A673 (cell line): ENCODE measurements around the gene CAPG. TPM values are rescaled to one million over a fixed set of nuclear protein-coding genes. Genes with fewer than 3 reads are reported as not detected.
"Not testable (repeated sequence)": the region's sequence is repeated elsewhere in the genome, so short reads cannot be mapped to it uniquely, and the experiment has no call there.

Source experiments
- BruUV-seq: library from RNA; stranded (reverse); fragments of 400-500 nt; replicated peaks from 2 replicates; lab custom pipeline; 2021; lab: Mats Ljungman, UMichigan
- CTCF ChIA-PET: fragments of 300-600 bp; sonication (Branson Sonifier 250); formaldehyde crosslinking; loops from one replicate; lab custom pipeline; 2022; ENCODE audit warnings: antibody characterized with exemption; lab: Charles Lee
- POLR2A ChIA-PET: fragments of 300-600 bp; sonication (Branson Sonifier 250); formaldehyde crosslinking; loops from one replicate; lab custom pipeline; 2022; ENCODE audit warnings: antibody characterized with exemption; ENCODE audit not compliant: low non-redundant PET; lab: Charles Lee
- DNase-seq: peaks from one replicate; pipeline ENCODE4 v3.0.0-alpha.2; 2015; ENCODE audit warnings: low spot score
- H3K27ac ChIP-seq: fragments of 200-600 bp; sonication (generic); 2 replicates; pipeline ENCODE4 v1.5.1; 2016; ENCODE audit warnings: mixed run types, low read depth, mild to moderate bottlenecking, mixed read lengths, antibody characterized with exemption, low read length; ENCODE audit not compliant: poor library complexity, severe bottlenecking
- H3K27me3 ChIP-seq: fragments of 200-600 bp; sonication (generic); replicated peaks from 2 replicates; pipeline ENCODE4 v1.6.1; 2017; ENCODE audit warnings: mixed run types, low read depth, mild to moderate bottlenecking, mixed read lengths, antibody characterized with exemption, low read length; ENCODE audit not compliant: insufficient read depth, poor library complexity
- H3K36me3 ChIP-seq: fragments of 200-600 bp; sonication (generic); 2 replicates; pipeline ENCODE4 v1.6.1; 2016; ENCODE audit warnings: mixed run types, mild to moderate bottlenecking, mixed read lengths, antibody characterized with exemption, low read length; ENCODE audit not compliant: insufficient read depth, poor library complexity, severe bottlenecking
- H3K4me1 ChIP-seq: fragments of 200-600 bp; sonication (generic); 2 replicates; pipeline ENCODE4 v1.6.1; 2017; ENCODE audit warnings: mixed run types, mild to moderate bottlenecking, mixed read lengths, antibody characterized with exemption, low read length; ENCODE audit not compliant: insufficient read depth, poor library complexity, severe bottlenecking
- H3K4me3 ChIP-seq: fragments of 200-600 bp; sonication (generic); 2 replicates; pipeline ENCODE4 v1.5.1; 2016; ENCODE audit warnings: low read depth, mixed run types, mild to moderate bottlenecking, mixed read lengths, low read length; ENCODE audit not compliant: poor library complexity, severe bottlenecking
- H3K9me3 ChIP-seq: fragments of 200-600 bp; sonication (generic); 2 replicates; pipeline ENCODE4 v1.6.1; 2016; ENCODE audit warnings: mixed run types, low read depth, mild to moderate bottlenecking, mixed read lengths, antibody characterized with exemption, low read length; ENCODE audit not compliant: poor library complexity, severe bottlenecking
- CTCF ChIP-seq: fragments of 300-800, 200-600 bp; sonication (generic); conservative IDR thresholded peaks from 2 replicates; pipeline ENCODE4 v1.5.1; 2017; ENCODE audit warnings: low read depth, mild to moderate bottlenecking, antibody characterized with exemption, low read length, moderate library complexity, mixed read lengths
- EZH2 ChIP-seq: fragments of 200-600 bp; sonication (generic); IDR thresholded peaks from 2 replicates; pipeline ENCODE4 v1.6.1; 2017; ENCODE audit warnings: borderline replicate concordance, low read depth, mild to moderate bottlenecking, mixed read lengths, antibody characterized with exemption, low read length; ENCODE audit not compliant: poor library complexity, severe bottlenecking
- intact Hi-C: fragments of 100-400 bp; cut with micrococcal nuclease; formaldehyde crosslinking; loops from one replicate; pipeline ENCODE4 v1.10.0; 2022; ENCODE audit not compliant: unreplicated experiment
- total RNA-seq: library from RNA; stranded (reverse); gene quantifications from 2 replicates; pipeline ENCODE4 v1.2.3, GENCODE V29; 2021

CAPG gene
- total RNA-seq, 1 experiment from 2014 or later, result 156 TPM

GRCh38 chr2:85367180-85367579 lies 43.0 kb downstream of the CAPG start:
- ChIA-PET CTCF (no interaction called here), POLR2A (no interaction called here)
- Histone ChIP-seq H3K9me3 (no peaks in the 10 kb centered on the region), H3K27me3 (no peaks in the 10 kb centered on the region), H3K4me3 (no peak overlapping the region), H3K36me3 (peaks cover 3% of the 10 kb centered on the region), H3K27ac (no peak overlapping the region), H3K4me1 (no peaks in the 10 kb centered on the region)
- intact Hi-C loops, result no loop called here
- DNase-seq, result no peak
- TF ChIP-seq EZH2 (no peak), CTCF (no peak)
- no TSS peak for BruUV-seq

- H3K4me1 ChIP-seq, H3K27ac ChIP-seq, H3K36me3 ChIP-seq, CTCF ChIA-PET, H3K4me3 ChIP-seq, H3K27me3 ChIP-seq, H3K9me3 ChIP-seq, POLR2A ChIA-PET, intact Hi-C loops, BruUV-seq, DNase-seq: not testable (repeated sequence)
Observed at GRCh38 chr2:85362653-85363387, 47.3 kb downstream of the CAPG start.

GRCh38 chr2:85357736-85358135 lies 52.4 kb downstream of the CAPG start:
- Histone ChIP-seq H3K9me3 (no peaks in the 10 kb centered on the region), H3K36me3 (peaks cover 11% of the 10 kb centered on the region), H3K27me3 (no peaks in the 10 kb centered on the region), H3K4me3 (no peak overlapping the region), H3K4me1 (peaks cover 5% of the 10 kb centered on the region), H3K27ac (no peak overlapping the region)
- intact Hi-C loops, result no loop called here
- POLR2A ChIA-PET, result no interaction called here
- DNase-seq, result no peak
- TF ChIP-seq CTCF, result no peak
- TF ChIP-seq EZH2, result no peak
- no TSS peak for BruUV-seq
- CTCF ChIA-PET, result interaction anchor here (0.7 kb wide), 1 partner anchor 57 kb away, joined by 3 read pairs; no protein-coding TSS in a partner anchor

DNA sequence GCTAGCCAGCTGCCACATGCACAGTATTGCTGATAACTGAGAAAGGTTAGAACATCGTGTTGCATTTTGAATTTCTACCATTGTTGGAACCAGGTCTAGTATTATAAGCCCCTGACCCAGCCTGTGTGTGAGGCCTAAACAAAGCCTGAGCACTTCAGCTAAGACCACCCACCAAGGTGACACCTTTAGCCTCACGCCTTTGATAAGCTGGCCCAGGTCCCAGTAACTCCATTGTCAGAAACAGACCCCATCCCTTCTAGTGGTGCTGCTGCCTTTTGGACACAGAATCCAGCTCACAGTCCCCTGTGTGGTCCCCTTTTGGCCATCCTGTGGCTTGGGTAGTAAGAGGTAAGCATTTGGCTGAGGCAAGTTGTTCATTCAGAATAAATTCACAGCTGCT lies 54.0 kb downstream of the CAPG start:
- POLR2A ChIA-PET, result no interaction called here
- intact Hi-C loops, result no loop called here
- no TSS peak for BruUV-seq
- TF ChIP-seq EZH2, result no peak
- TF ChIP-seq CTCF, result no peak
- CTCF ChIA-PET, result no interaction called here
- no peaks in the 10 kb centered on the region for H3K9me3 ChIP-seq
- H3K4me1 ChIP-seq, result peaks cover 5% of the 10 kb centered on the region
- H3K27ac ChIP-seq, result no peak overlapping the region
- peaks cover 8% of the 10 kb centered on the region for H3K36me3 ChIP-seq
- no peaks in the 10 kb centered on the region for H3K27me3 ChIP-seq
- no peak for DNase-seq
- H3K4me3 ChIP-seq, result no peak overlapping the region
